HG02943 (cell line): ENCODE data around the gene PGA3.
"Not testable (repeated sequence)": the region's sequence is repeated elsewhere in the genome, so short reads cannot be mapped to it uniquely, and the experiment has no call there.

Source experiments
- ATAC-seq: cut with Tn5 transposase; IDR thresholded peaks from one replicate; pipeline ENCODE4 v1.9.1; 2021; ENCODE audit warnings: mild to moderate bottlenecking, low read depth, moderate library complexity; ENCODE audit not compliant: unreplicated experiment

The PGA3 gene

DNA sequence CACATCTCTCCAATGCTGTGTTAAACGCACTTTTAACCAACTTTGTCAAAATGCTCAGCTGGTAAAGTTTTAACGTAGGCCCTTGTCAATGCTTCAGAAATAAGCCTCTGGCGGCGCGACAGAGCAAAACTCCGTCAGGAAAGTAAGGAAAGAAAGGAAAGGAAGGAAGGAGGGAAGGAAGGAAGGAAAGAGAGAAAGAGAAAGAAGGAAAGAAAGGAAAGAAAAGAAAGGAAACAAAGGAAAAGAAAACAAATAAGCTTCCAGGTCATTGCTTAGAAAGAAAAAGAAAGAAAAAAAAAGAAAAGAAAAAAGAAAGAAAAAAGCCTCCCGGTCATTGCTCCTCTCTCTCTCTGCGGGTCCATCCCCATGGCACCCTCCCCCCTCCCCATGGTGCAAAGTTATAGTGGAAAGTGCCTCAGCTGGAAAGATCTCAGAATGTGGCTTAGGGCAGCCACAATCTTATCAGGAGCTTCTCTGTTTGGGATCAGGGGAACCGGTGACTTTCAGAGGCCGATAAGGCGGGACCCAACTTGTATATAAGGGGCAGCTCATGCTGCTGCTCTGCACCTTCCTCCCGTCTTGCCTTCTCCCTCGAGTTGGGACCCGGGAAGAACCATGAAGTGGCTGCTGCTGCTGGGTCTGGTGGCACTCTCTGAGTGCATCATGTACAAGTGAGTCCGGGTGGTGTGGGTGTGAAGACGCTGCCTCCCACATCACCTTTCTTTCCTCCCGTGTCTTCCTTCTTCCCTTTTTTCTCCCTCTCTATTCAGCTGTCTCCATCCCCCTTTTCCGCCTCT is at the start of gene PGA3:
TSS of gene PGA3 (plus strand) at position 566 of the 797 bp plus-strand sequence. CDS start at position 616, 50 bp downstream.
- not testable (repeated sequence) for ATAC-seq

DNA sequence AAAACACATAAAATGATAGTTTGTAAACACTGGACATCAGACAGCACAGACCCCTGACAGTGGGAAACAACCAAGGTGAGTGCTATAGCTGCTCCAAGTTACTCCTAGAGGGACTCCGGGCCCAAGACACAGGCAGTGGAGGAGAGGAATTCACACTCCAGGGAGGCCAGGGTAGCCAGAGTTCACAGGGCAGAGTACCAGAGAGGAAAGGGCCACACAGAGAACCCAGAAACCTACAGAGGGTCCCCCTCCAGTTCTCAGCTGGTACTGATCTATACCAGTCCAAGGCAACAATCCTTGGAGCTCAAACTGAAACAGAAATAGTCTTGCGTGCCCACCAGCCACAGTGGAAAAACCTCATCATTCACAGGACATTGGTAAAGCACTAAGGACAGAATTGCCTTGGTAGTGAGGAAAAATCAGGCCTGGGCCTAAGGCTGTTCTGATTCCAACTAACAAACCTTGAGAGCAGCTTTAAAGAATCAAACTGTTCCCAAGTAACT is 49.7 kb upstream of the PGA3 start:
- no peak for ATAC-seq

DNA sequence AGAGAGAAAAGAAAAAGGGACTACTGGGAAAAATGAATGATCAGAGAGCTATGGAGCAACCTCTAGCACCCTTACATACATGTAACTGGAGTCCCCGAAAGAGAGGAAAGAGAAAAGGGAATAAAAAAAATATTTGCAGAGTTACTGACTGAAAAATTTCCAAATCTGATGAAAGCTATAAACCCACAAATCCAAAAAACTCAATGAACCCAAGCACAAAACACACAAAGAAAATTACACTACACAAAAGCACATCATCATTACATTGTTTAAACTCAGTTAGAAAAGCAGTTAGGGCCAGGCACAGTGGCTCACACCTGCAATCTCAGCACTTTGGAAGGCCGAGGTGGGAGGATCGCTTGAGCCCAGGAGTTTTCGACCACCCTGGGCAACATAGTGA is 48.8 kb upstream of the PGA3 start:
- no peak for ATAC-seq

DNA sequence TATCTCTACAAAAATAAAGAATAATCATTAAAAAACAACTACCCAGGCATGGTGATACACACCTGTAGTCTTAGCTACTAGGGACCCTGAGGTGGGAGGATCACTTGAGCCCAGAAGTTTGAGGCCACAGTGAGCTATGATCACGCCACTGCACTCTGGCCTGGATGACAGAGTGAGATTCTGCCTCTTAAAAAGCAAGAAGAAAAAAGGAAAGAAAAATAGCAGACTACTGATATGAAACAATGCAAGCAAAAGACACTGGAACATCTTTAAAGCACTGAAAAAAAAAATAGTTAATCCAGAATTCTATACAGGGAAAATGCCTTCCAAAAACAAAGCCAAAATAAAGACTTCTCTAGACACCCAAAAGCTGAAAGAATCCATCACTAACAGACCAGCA is 48.0 kb upstream of the PGA3 start:
- ATAC-seq, result no peak

DNA sequence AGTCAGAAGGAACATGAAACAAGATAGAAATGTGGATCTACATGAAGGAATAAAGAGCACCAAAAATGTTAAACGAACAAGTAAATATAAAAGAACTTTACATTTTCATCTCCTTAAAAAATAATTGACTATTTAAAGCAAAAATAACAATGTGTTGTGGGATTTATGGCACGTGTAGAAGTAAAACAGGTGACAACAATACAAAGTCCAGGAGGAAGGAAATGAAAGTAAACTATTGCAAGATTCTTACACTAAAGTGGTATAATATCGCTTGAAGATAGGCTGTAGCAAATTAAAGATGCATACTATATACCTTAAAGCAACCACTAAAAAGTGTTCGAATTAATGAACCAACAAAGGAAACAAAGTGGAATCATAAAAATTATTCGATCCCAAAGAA is 47.6 kb upstream of the PGA3 start:
- no peak for ATAC-seq

DNA sequence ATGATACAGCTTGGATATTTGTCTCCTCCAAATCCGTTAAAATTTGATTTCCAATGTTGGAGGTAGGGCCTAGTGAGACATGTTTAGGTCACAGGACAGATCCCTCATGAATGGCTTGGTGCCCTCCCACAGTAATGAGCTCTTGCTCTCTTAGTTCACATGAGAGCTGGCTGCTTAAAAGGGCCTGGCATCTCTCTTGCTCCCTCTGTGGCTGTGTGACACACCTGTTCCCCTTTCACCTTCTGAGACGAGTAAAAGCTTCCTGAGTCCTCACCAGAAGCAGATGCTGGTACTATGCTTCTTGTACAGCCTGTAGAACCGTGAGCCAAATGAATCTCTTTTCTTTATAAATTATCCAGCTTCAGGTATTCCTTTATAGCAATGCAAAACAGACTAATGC is 45.6 kb upstream of the PGA3 start:
- ATAC-seq, result no peak

DNA sequence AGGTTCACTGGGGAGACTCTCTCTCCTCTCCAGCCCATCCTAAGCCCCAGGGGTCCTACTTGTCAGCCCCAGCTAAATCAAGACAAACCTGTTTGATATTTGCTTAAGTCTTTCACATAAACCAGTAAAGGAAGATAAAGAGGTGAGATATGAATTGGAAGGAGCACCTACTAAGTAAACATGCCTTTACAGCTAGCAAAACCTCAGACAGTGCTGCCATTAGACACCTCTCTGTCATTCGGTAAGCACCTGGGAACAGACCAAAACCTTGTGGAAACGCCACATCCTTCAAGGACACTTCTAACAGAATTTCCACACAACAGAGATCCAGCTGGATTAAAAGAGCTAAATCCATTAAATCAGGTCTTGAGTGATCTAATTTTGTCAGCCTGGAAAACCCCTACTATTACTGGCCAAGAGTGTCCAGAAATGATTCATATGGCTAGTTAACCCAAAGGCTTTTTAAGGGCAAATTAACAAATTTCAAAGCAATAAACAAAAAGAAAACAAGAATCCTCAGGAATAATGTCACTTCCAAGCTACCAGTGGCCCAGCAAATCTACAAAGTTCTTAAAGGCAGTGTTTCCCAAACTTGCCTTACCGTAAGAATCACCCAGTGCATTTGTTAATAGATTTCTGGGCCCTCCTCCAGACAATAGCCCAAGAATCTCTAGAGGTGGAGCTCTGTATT is 44.5 kb upstream of the PGA3 start:
- no peak for ATAC-seq

DNA sequence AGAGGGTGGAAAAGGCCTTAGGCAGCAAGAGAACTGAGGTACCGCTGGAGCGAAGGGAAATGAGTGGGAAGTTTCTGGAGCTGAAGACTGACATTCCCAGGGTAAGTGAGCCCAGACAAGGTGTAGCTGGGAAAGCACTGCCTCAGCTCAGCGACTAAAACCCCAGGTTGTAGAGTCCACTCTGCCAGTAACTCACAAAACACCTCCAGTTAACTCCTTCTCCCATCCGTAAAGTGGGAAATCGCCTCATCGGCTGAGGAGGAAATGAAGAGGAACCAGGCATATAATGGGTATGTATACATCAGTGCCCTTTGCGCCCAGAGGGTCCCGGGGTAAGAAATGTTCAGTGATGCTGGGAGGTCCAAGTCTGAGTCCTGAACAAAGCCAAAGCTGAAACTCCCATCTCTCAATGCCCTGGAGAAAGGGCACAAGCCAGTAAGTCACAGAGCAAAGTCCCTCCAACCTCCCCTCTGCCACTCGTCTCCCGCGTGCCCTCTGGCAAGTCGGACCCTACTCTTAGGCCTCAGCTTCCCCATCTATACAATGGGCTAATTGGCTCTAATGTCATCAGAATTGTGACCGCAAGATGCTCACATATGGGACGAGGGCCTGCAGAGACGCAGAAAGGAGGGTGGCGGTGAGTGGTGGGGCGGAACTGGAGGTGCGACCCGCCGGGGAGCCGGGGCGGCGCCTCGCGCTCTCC is 42.7 kb upstream of the PGA3 start:
- ATAC-seq, result peak; percentile 2

DNA sequence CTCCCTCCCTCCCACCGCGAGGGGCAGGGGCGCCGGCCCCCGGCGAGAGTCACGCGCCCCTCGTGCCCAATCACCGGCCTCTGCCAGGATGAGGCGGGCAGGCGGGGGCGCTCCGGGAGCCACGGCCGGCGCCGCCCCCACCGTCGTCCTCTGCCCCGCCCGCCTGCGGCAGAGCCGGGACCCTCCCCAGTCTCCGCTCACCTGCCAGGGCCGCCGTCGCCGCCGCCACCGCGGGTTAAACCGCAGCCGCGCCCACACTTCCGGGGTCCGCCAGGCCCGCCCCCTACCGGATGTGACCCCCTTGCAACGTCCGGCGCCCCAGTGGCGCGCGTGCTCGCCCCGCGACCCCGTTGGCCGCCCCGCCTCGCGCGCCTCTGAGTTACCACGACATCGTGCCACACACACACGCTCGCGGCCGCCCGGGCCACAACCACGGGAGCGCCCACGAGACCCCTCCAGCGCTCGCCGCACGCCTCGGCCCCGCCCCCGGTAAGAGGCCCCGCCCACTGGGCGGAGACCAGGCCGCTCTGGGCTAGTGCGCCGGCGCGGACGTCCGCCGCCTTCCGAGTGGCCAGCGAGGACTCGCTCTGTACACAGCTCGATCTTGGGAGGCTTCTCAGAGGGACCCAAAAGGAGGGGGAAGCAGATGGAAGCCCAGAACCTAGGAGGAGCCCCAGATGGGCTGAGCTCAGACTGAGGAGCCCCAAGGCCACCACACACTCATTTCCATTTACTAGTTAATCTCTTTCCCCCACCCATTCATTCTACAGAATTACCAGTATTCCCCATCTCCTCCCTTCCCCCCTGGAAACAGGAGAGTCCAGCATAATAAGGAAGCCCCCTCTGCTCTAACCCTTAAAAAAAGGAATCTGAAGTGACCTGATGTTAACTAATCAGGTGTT is 41.9 kb upstream of the PGA3 start, which contains the start of gene VPS37C:
TSS of gene VPS37C (minus strand) at position 237 of the 902 bp plus-strand sequence. CDS start 22,597 bp downstream, outside the sequence.
- ATAC-seq, result peak; percentile 68

DNA sequence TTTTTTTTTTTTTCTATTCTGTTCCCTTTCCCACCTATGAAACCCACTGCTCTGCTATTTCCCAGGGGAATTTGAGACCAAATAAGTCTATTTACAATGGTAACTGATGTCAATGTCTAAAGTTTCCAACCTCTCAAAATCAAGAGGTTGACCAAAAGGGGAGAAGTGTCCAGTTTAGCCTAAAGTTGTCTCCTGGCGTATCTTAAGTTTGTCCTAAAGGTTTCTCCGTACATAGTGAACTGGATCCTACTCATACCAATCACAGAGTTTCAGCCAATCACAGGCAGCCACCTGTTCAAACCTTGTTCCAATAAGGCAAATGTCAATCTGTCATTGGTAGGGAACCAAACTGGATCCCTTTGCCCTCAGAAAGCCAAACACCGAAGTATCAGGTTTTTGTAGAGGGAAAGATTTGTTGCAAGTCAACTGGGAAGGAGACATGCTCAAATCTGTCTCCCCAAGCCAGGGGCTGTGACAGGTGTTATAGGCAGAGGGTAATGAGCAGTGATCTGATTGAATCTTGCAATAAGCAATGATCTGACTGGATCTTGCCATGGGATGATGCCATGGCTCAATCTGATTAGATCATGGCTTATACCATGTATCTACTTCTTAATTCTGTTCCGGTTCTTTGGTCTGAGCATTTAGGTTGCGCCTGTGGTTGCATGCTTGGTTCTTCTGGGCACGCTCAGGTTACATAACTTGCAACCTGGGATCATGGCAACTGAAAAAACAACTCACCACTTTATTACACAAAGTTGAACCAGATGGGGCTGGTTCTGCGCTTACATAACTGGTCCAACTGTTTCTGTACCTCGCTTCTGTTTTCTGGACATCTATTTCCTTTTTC is 41.0 kb upstream of the PGA3 start:
- ATAC-seq, result no peak

DNA sequence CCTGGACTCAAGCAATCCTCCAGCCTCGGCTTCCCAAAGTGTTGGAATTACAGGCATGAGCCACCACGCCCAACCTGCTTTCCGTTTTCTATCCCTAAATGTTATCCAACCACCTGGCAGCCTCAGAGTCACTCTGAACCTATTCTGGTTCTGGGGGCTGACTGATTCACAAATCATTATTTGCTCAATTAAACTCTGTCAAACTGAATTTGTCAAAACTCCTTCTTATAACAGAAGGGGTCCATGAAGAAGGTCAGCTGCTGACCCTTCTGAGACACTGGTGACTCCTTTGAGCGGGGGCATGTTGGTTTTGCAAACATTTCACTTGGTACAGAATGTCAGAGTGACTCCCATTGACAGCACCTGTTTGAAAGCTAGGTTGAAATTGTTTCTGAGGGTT is 40.3 kb upstream of the PGA3 start:
- ATAC-seq, result no peak

DNA sequence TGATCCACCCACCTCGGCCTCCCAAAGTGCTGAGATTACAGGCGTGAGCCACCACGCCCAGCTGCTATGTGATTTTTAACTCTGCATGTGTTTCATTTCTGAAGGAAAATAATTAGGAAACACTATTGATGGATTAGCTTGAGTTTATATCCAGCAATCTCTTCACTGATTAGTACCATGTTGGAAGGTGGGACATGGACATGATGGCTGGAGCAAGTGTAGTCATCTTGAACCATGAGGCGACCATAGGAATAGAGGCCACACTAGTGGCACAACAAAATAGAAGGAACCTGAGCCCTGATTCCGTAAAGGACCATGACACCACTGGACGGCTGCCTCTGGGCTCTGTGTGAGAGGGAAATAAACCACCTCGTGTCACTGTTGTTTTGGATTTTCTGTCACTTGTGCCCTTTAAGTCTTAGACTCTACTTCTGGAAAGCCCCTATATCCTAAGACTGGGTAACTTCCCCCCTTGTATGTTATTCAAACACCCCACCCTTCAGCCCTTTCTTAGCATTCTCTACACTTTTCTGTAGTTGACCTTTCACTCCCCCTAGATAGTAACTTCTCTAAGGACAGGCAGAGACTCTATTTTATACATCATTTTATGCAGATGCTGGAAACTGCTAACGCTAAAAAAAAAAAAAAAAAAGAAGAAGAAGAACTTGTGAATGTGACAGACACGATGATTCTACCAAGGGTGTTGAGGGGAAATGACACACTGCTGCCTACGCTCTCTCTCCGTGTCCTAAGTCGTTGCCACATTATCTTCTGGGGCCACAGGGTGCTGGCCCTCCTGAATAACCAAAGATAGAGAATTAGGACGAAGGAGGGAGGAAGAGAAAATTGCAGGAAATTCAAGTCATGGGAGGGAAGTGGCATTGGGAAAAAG is 39.4 kb upstream of the PGA3 start:
- no peak for ATAC-seq

DNA sequence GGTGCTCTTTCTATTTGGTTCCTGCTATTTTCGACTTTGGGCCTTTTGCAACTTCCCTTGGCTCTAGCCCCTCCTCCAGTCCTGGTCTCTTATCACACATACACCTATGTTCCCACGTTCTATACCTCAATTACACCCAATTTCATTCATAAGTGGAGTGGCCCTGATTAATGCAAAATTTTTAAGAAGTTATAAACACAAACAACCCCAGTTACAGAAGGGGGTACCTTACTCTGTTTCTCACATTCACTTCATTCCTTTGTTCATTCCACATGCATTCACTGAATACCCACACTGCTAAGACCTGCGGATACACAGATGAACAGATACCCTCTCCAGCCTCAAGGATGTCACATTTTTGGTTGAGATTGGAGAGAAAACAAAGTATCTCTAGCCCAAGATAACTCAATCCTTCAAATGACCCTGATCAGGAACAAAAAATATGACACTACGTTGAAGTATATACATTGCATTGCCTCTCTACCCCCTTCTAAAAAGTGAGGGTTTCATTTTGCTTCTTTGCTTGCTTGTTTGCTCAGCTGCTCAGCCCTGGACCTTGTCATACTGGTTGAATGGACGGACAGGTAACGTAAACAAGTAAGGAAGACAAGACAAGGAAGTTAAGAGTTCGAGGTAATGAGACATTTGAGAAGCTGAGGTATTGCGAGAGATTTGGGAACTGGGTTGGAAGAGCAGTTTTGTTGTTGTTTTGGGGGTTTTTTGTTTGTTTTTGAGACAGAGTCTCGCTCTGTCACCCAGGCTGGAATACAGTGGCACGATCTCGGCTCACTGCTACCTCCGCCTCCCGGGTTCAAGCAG is 38.5 kb upstream of the PGA3 start:
- no peak for ATAC-seq

DNA sequence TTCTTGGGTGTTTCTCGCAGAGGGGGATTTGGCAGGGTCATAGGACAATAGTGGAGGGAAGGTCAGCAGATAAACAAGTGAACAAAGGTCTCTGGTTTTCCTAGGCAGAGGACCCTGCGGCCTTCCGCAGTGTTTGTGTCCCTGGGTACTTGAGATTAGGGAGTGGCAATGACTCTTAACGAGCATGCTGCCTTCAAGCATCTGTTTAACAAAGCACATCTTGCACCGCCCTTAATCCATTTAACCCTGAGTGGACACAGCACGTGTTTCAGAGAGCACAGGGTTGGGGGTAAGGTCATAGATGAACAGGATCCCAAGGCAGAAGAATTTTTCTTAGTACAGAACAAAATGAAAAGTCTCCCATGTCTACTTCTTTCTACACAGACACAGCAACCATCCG is 37.5 kb upstream of the PGA3 start:
- not testable (repeated sequence) for ATAC-seq

DNA sequence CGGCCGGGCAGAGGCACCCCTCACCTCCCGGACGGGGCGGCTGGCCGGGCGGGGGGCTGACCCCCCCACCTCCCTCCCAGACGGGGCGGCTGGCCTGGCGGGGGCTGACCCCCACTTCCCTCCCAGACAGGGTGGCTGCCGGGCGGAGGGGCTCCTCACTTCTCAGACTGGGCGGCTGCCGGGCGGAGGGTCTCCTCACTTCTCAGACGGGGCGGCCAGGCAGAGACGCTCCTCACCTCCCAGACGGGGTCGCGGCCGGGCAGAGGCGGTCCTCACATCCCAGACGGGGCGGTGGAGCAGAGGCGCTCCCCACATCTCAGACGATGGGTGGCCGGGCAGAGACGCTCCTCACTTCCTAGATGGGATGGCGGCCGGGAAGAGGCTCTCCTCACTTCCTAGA is 37.0 kb upstream of the PGA3 start:
- ATAC-seq, result not testable (repeated sequence)

DNA sequence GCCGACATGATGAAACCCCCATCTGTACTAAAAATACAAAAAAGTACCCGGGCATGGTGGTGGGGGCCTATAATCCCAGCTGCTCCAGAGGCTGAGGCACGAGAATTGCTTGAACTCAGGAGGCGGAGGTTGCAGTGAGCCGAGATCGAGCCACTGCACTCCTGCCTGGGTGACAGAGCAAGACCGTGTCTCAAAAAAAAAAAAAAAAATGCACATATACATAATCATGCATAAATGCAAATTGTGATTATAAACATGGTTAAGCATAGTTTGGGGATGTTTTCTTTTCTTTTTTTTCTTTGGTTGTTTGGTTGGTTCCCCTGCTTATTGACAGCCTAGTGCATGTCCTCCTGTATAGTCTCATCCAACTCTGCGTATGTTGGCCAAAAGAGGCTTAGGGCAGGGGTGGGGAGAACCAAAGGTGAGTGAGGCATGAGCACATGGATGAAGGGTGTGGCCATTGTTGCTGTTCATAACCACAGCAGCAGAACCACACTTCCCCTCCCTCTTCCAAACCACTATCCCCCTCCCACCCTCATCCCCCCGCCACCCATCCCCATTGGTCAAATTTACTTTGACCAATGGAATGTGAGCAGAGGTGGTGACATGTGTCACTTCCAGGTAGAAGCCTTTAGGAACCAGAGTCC is 35.1 kb upstream of the PGA3 start:
- ATAC-seq, result no peak

DNA sequence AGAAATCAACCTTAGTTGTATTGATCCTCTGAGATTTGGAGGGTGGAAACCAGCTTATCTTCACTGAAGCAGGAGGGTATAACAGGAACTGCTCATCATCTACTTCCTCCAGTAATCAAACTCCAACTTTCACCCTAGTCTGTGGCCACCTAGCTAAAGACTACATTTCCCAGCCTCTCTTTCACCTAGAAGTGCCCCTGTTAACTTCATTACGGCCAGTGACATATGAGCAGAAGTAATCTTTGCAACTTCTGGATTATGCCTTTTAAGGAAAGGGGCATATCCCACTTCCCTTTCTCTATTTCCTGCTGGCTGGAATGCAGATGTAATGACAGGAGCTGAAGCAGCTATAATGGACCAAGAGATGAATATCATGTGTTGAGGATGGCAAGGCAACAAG is 34.5 kb upstream of the PGA3 start:
- ATAC-seq, result no peak
